Suprapubic skin (tissue), 3 donors: ENCODE data around the gene KRTAP10-11.

Experiments used
- CTCF ChIP-seq, 2 donors: fragments of 200-600 bp in 1 of 2; fragments of 450-650 bp in 1 of 2; sonication (generic) in 1 of 2; IDR thresholded peaks; one replicate each; pipeline ENCODE4 v1.5.1; 2016 to 2019; ENCODE audit warnings: antibody characterized with exemption in 2 of 2, mild to moderate bottlenecking in 1 of 2, moderate library complexity in 1 of 2
- EP300 ChIP-seq: sonication (generic); formaldehyde crosslinking; IDR thresholded peaks from one replicate; pipeline ENCODE4 v1.6.1; 2017; ENCODE audit warnings: antibody characterized with exemption
- POLR2A ChIP-seq, 2 donors: fragments of 450-650 bp; IDR thresholded peaks; one replicate each; pipeline ENCODE4 v1.6.1; 2017; ENCODE audit warnings: antibody characterized with exemption in 2 of 2, mild to moderate bottlenecking in 2 of 2, moderate library complexity in 2 of 2

GRCh38 chr21:44598061-44598460 lies 48.2 kb upstream of the KRTAP10-11 start:
- TF ChIP-seq CTCF (IDR thresholded peaks at IDR 0.05): no peak
- TF ChIP-seq POLR2A (IDR thresholded peaks at IDR 0.05): no peak
- TF ChIP-seq EP300: no peak
